ENCODE results near the gene ZIC2.

ZIC2 gene

GRCh38 chr13:99960663-99961311 lies 20.8 kb upstream of the ZIC2 start:
- DNase-seq: no peak

DNA sequence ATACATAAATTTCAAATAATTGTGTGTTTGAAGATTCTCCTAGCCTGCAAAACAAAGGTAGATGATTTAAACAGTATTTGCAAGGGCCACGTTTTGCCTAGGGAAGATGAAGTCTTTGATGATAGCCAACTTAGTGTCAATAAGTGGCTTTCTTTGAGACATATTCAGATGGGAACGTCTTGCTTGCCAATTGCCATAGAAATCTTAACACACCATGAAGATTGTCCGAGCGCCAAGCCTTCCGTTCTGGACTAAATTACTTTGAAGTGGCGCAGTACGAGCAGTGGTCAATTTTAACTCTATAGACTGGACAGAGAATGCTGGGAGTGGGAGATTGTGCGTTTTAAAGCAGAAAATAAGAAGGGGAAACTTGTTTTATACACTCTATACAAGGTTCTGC lies 19.9 kb upstream of the ZIC2 start:
- no peak for DNase-seq

- DNase-seq: no peak
These were observed 19.3 kb upstream of the ZIC2 start for GRCh38 chr13:99962242-99962641.

DNA sequence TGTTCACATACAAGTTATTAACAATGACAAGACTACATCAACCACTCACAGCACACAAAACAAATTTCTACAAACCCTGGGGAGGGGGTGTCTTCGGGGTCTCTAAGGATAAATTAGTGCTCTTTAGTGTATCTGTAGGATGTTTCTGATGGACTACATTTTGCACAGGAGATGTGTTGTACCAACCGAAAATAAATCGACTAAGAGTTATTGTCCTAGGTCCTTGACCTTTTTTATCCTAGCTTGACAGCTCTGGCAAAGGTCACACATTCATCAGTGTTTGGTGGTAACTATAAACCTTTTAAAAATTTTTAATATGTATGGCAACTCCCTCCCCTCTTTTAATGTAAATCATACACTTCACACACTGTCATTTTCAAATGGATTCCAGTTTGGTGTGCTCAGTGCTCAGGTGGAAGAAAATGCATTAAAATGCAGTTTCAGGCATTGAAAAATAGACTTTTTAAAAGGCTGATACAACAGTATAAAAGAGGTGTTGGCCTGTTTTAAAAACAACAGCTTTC lies 17.7 kb upstream of the ZIC2 start:
- no peak for DNase-seq

GRCh38 chr13:99965329-99966000 lies 16.1 kb upstream of the ZIC2 start:
- DNase-seq: no peak

GRCh38 chr13:99966064-99966805 lies 15.3 kb upstream of the ZIC2 start:
- no peak for DNase-seq

DNA sequence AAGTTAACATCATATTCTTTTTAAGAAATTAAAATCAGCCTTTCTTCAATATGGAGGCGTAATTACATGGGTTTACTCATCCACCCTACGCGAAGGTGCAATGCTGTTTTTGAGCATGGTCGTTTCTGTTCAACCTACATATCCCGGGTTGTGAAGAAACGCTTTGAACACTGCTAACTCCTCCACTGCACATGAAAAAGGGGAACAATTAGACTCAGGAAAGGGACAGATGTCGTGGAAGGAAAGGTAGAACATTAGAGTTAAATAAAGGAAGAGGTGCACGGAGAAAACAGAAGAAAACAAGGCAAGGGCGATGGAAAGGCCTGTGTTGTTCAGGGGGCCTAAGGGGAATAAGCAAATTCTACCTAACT lies 14.1 kb upstream of the ZIC2 start:
- DNase-seq: no peak

GRCh38 chr13:99967869-99968520 lies 13.6 kb upstream of the ZIC2 start:
- no peak for DNase-seq

- DNase-seq: peak; percentile 46
These were observed 12.8 kb upstream of the ZIC2 start for GRCh38 chr13:99968521-99969452.

DNA sequence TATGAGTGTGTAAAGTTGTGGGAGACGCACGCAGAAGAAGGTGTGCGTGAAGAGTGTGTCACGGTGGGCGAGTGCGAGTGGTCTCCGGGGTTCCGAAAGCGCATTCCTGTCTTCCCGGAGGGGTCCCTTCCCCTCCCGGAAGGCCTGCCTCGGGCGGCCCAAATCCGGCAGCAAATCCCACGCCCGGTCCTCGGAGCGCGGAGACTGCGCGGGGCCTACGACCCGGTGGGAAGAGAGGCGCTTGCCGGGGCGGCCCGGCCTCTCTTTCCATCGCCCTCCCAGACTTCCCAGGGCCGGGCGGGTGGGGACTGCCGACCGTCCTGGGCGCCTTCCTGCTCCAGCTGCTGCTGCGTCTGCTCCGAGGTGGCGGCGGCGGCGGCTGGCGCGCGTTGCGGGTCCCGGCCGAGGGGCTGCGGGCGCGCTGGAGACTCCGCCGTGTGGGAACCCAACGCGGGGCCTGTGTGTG lies 12.1 kb upstream of the ZIC2 start:
- DNase-seq: no peak

- DNase-seq: peak; percentile 84
These were observed 11.5 kb upstream of the ZIC2 start for GRCh38 chr13:99969919-99970650.

DNA sequence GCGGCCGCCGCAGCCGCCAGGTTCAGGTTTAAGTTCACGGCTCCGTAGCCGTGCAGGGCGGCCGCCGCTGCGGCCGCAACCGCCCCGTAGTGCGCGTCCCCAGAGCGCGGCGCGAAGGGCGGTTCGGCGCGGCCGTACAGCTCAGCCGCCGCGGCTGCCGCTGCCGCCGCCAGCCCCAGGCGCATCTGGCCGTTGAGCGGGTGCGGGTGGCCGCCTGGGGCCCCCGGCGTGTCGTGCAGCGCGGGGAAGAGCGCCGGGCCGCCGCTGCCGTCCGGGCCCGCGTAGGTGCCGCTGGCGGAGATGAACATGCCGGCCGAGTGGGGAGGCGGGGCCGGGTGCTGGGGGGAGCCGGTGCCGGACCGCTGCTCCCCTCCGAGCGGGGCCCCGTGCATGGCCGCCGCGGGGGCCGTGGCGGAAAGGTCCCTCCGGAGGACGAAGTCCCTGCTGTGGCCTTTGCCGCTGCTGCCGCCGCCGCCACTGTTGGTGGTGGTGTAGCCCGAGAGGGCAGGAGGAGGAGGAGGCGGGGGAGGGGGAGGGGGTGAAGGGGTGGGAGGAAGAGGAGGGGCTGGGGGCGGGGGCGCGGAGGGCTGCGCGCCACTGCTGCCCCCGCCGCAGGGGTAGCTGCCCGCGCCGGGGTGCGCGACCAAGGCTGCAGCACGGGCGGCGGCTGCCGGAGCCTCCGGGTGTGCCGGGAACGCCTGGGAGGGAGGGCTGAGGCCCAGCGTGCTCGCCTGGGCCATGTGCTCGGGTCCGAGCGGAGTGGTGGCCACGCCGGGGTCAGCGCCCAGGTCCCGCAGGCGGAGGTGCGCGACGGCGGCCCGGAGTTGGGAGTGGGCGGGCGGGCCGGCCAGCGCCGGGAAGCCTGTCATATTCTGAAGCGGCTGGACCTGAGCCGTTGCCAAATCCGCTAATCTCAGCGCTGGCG lies 10.7 kb upstream of the ZIC2 start:
- peak; percentile 40 for DNase-seq

- DNase-seq: peak; percentile 38
These were observed 9.9 kb upstream of the ZIC2 start, which contains the start of gene ZIC5 for GRCh38 chr13:99971576-99972189. Gene ZIC5, minus strand, starts transcription at chr13:99971767. Its CDS starts 164 bp downstream, at chr13:99971603.

DNA sequence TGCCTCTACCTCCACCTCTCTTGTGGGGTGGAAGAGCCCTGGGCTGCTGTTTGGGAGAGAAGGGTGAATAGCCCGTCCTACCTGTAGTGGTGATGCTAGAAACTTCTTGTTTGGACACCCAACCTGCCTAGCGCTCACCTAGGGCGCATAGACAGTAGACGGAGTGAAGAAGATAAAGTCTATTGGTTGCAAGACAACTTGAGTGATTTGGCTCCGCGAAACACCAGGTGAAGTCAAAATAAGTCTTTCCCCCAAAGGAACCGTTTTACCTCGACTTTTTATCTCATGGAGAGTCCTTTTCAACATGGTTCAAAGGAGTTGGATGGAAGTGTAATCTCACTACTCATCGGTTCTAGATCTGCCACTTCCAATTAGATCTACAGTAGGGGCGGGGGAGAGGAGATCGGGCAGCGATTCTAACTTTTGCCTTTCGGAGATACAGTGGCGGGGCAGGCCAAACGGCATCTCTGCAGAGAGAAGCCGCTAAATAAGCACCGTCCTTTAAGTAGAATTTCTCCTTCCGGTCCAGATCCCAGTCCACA lies 9.3 kb upstream of the ZIC2 start:
- DNase-seq: no peak

DNA sequence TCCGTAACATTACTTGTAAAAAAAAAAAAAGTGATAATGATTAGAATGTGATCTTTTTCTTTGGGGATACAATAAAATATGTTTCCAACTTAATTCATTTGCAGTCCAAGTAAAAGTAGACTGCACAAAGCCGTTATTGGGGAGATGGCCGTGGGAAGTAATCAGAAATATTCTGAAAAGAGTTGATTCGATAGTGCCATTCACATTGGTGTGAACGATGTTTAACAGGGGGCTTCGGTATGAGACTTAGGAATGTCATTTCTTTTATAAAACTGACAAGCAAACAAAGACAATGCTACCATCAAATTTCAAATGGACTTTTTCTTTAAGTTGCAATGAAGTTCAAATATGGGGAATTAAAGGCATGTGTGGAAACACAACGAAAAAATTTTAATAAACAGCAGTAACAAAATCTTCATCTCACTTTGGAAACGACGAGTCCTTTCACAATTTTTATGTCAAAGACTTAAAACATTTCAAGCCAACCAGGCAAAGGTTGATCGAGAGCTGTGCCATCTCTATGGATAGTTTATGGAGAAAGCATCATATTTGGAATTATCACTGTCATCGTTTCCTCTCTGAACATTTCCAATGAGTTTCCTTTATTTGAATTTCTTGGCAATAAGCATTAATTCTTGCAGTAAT lies 8.3 kb upstream of the ZIC2 start:
- no peak for DNase-seq

DNA sequence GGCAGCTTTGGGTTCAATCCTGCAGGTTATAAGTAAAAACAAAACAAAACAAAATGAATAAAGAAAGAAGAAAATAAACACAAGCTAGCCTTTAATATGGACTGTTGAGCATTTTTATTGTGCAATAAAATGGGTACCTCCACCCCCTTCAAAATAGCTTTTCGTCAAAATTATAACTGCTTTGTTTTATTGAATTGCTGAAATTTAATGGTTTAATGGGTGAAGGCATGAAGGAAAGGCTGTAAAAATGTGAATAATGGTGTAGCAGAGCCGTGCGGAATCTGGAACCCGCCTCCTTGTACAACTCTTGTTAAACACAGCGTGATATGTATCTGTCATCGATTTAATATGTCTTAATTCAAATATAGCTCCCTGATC lies 7.8 kb upstream of the ZIC2 start:
- DNase-seq: no peak

GRCh38 chr13:99974296-99974938 lies 7.2 kb upstream of the ZIC2 start:
- no peak for DNase-seq

GRCh38 chr13:99974939-99975561 lies 6.5 kb upstream of the ZIC2 start:
- DNase-seq: no peak
